ENCODE measurements around the gene MAGEA9. TPM values are rescaled to one million over a fixed set of nuclear protein-coding genes. Genes with fewer than 3 reads are reported as not detected.

Gene MAGEA9
- total RNA-seq, 3 donors from 2014 or later, result not detected

DNA sequence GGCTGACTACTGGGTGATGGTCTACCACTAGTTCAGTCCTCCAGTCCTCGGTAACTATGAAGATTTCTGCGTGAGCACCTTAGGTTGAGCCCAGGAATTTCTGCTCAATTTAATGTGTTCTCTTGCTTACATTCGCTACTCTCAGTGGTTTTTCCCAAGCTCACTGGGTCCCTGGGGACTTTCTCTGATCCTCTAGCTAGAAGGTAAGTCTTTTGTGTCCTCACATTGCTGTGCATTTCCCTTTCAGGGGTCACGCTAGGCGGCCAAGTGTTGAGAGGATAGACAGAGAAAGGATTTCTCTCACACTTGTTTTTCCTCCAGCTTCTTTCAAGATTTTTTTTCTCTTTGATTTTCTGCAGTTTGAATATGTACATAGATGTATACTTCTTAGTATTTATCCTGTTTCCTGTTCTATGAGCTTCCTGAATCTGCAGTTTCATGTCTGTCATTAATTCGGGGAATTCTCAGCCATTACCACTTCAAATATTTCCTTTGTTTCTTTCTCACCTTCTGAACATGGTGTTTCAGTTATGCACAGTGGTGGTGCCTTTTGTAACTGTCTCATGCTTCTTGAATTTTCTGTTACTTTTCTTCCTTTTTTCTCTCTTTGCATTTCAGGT lies 17.5 kb downstream of the MAGEA9 start:
- no peak for ATAC-seq

DNA sequence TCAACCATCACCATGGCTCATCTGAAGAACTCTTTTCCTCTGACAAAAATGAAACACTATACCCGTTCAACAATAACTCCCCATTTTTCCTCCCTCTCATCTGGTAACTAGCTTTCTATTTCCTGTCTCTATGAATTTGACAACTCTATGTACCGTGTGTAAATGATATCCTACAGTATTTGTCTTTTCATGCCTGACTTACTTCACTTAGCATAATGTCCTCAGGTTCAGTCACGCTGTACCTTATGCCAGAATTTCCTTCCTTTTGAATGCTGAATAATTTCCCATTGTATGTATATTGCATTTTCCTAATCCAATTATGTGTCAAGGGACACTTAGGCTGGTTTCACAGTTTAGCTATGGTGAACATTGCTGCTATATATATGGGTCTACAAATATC lies 18.2 kb downstream of the MAGEA9 start:
- Histone ChIP-seq H3K4me1 (ENCODE audit: low read depth) (no peaks in the 10 kb centered on the region), H3K4me3 (no peak overlapping the region), H3K9me3 (no peaks in the 10 kb centered on the region), H3K36me3 (ENCODE audit: low read depth) (no peaks in the 10 kb centered on the region)
- intact Hi-C loops (cut with DNase I, micrococcal nuclease), result no loop called here
- ATAC-seq (no peak), DNase-seq (no peak)
- TF ChIP-seq, protein P1, sequence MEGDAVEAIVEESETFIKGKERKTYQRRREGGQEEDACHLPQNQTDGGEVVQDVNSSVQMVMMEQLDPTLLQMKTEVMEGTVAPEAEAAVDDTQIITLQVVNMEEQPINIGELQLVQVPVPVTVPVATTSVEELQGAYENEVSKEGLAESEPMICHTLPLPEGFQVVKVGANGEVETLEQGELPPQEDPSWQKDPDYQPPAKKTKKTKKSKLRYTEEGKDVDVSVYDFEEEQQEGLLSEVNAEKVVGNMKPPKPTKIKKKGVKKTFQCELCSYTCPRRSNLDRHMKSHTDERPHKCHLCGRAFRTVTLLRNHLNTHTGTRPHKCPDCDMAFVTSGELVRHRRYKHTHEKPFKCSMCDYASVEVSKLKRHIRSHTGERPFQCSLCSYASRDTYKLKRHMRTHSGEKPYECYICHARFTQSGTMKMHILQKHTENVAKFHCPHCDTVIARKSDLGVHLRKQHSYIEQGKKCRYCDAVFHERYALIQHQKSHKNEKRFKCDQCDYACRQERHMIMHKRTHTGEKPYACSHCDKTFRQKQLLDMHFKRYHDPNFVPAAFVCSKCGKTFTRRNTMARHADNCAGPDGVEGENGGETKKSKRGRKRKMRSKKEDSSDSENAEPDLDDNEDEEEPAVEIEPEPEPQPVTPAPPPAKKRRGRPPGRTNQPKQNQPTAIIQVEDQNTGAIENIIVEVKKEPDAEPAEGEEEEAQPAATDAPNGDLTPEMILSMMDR (IDR thresholded peaks at IDR 0.05), result no peak

More for the DNA sequence above, 17.5 kb downstream of the MAGEA9 start:
- TF ChIP-seq, protein P1 (IDR thresholded peaks at IDR 0.05), result no peak
- H3K9me3 ChIP-seq, result no peaks in the 10 kb centered on the region
- H3K36me3 ChIP-seq (ENCODE audit: low read depth), result no peaks in the 10 kb centered on the region
- H3K4me3 ChIP-seq, result no peak overlapping the region
- intact Hi-C loops (cut with DNase I, micrococcal nuclease), result no loop called here
- DNase-seq, result no peak
- no peaks in the 10 kb centered on the region for H3K4me1 ChIP-seq (ENCODE audit: low read depth)

DNA sequence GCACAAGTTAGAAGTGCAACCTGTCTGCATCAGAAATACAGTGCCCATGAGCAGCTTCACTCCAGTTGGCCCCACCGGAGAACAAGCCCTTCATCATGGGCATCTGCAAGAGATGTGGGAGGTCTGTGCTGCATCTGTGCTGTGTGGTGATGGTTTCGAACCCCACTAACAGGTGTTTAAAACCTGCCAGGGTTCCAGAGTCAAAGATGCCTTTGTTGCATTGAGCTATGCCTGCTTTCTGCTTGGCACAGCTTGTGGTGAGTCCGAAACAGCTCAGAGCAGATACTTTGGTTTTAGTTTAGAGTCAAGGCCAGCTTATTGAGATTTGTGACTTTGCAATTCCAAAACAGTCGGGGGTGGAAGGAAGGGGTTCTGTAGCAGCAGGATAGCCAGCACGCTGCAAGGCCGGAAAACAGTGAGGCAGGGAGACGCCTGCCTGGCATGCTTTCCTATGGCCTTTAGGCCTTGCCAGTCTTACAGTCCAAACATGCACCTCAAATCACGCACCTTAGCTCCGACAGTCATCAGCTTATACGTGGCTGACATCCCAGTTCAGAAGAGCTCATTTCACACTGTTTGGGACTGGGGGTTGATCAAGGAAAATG lies 21.8 kb downstream of the MAGEA9 start:
- DNase-seq (no peak), ATAC-seq (no peak)
- TF ChIP-seq, protein P1 (IDR thresholded peaks at IDR 0.05), result no peak
- intact Hi-C loops (cut with DNase I, micrococcal nuclease), result no loop called here
- Histone ChIP-seq H3K36me3 (ENCODE audit: low read depth) (no peaks in the 10 kb centered on the region), H3K4me1 (ENCODE audit: low read depth) (no peaks in the 10 kb centered on the region), H3K9me3 (no peaks in the 10 kb centered on the region), H3K4me3 (no peak overlapping the region)

DNA sequence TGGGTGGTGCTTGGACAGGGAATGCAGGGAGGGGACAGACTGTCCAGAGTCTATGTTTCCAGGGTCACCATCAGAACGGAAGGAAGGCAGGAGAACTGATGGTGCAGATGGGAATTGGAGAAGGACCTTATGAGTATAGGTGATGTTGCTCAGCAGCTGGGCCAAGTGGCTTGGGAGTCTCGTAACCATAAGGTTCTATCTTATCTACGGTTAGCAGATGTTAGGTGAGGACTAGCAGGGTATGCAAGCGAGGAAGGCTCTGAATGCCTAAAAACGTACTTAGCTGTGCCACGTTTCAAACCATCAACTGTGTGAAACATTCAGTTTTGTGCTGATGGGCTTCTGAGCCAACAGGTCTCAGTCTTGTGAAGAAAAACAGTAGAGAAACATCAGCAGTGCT lies 22.4 kb downstream of the MAGEA9 start:
- H3K9me3 ChIP-seq, result no peaks in the 10 kb centered on the region
- H3K4me3 ChIP-seq, result no peak overlapping the region
- no peak for ATAC-seq
- TF ChIP-seq, protein P1 (IDR thresholded peaks at IDR 0.05), result no peak
- H3K4me1 ChIP-seq (ENCODE audit: low read depth), result no peaks in the 10 kb centered on the region
- no peak for DNase-seq
- no peaks in the 10 kb centered on the region for H3K36me3 ChIP-seq (ENCODE audit: low read depth)
- intact Hi-C loops (cut with DNase I, micrococcal nuclease), result no loop called here

DNA sequence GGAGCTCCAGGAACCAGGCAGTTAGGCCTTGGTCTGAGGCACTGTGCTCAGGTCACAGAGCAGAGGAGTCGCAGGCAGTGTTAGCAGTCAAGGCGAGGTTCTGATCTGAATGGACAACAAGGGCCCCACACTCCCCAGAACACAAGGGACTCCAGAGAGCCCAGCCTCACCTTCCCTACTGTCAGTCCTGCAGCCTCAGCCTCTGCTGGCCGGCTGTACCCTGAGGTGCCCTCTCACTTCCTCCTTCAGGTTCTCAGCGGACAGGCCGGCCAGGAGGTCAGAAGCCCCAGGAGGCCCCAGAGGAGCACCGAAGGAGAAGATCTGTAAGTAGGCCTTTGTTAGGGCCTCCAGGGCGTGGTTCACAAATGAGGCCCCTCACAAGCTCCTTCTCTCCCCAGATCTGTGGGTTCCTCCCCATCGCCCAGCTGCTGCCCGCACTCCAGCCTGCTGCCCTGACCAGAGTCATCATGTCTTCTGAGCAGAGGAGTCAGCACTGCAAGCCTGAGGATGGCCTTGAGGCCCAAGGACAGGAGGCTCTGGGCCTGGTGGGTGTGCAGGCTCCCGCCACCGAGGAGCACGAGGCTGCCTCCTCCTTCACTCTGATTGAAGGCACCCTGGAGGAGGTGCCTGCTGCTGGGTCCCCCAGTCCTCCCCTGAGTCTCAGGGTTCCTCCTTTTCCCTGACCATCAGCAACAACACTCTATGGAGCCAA lies 26.2 kb downstream of the MAGEA9 start:
- intact Hi-C loops (cut with DNase I, micrococcal nuclease), result no loop called here

More for the DNA sequence above, 26.2 kb downstream of the MAGEA9 start:
- ATAC-seq (no peak), DNase-seq (no peak)
- Histone ChIP-seq H3K4me3 (no peak overlapping the region), H3K36me3 (ENCODE audit: low read depth) (no peaks in the 10 kb centered on the region), H3K9me3 (no peaks in the 10 kb centered on the region), H3K4me1 (ENCODE audit: low read depth) (no peaks in the 10 kb centered on the region)
- TF ChIP-seq, protein P1 (IDR thresholded peaks at IDR 0.05), result no peak

Measured in mucosa of descending colon (tissue), 3 donors.